ENCODE results near the gene CTNNA3.

The CTNNA3 gene

GRCh38 chr10:66604195-66604594, 1091.8 kb downstream of the CTNNA3 start:
- no peaks in the 10 kb centered on the region for H3K36me3 ChIP-seq (ENCODE audit: insufficient read depth, low read length)
- H3K9ac ChIP-seq (ENCODE audit: low read depth, low read length): no peak overlapping the region
- H3K4me1 ChIP-seq (ENCODE audit: insufficient read depth, low read length): no peaks in the 10 kb centered on the region
- H3K9me3 ChIP-seq (ENCODE audit: control insufficient read depth, insufficient read depth, low read length): no peaks in the 10 kb centered on the region

GRCh38 chr10:66591865-66592264, 1104.1 kb downstream of the CTNNA3 start:
- no peaks in the 10 kb centered on the region for H3K36me3 ChIP-seq (ENCODE audit: insufficient read depth, low read length)
- no peaks in the 10 kb centered on the region for H3K4me1 ChIP-seq (ENCODE audit: insufficient read depth, low read length)
- H3K9ac ChIP-seq (ENCODE audit: low read depth, low read length): no peak overlapping the region
- H3K9me3 ChIP-seq (ENCODE audit: control insufficient read depth, insufficient read depth, low read length): no peaks in the 10 kb centered on the region

DNA sequence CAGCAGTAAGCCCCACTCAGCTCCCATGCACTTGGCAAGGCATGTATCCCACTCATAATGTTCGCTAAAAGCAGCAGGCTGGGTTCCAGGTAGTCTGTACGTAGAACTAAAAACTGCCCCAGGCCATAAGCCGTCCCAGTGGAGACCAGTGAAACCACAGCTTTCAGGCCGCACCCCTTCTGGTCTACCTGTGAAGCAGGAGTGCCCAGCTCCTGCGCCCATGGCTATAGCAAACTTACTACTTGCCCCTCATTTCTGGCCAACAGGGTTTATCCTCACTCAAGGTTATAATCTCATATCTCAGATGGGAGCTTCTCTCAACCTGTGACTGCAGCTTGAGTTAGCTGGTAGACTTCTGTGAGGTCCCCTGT, 1108.3 kb downstream of the CTNNA3 start:
- no peaks in the 10 kb centered on the region for H3K4me1 ChIP-seq (ENCODE audit: insufficient read depth, low read length)
- no peaks in the 10 kb centered on the region for H3K9me3 ChIP-seq (ENCODE audit: control insufficient read depth, insufficient read depth, low read length)
- no peak overlapping the region for H3K9ac ChIP-seq (ENCODE audit: low read depth, low read length)
- H3K36me3 ChIP-seq (ENCODE audit: insufficient read depth, low read length): no peaks in the 10 kb centered on the region

- H3K36me3 ChIP-seq (ENCODE audit: insufficient read depth, low read length): no peaks in the 10 kb centered on the region
- H3K9ac ChIP-seq (ENCODE audit: low read depth, low read length): no peak overlapping the region
- H3K9me3 ChIP-seq (ENCODE audit: control insufficient read depth, insufficient read depth, low read length): no peaks in the 10 kb centered on the region
- H3K4me1 ChIP-seq (ENCODE audit: insufficient read depth, low read length): no peaks in the 10 kb centered on the region
Measured at GRCh38 chr10:66586897-66587679, 1108.9 kb downstream of the CTNNA3 start.

- Histone ChIP-seq H3K36me3 (ENCODE audit: insufficient read depth, low read length) (no peaks in the 10 kb centered on the region), H3K9ac (ENCODE audit: low read depth, low read length) (no peak overlapping the region), H3K9me3 (ENCODE audit: control insufficient read depth, insufficient read depth, low read length) (no peaks in the 10 kb centered on the region)
Measured at GRCh38 chr10:66586073-66586472, 1109.9 kb downstream of the CTNNA3 start.

GRCh38 chr10:66575251-66575855, 1120.6 kb downstream of the CTNNA3 start:
- no peaks in the 10 kb centered on the region for H3K4me1 ChIP-seq (ENCODE audit: insufficient read depth, low read length)
- no peaks in the 10 kb centered on the region for H3K9me3 ChIP-seq (ENCODE audit: control insufficient read depth, insufficient read depth, low read length)
- H3K9ac ChIP-seq (ENCODE audit: low read depth, low read length): no peak overlapping the region
- no peaks in the 10 kb centered on the region for H3K36me3 ChIP-seq (ENCODE audit: insufficient read depth, low read length)

More at GRCh38 chr10:66586073-66586472, 1109.9 kb downstream of the CTNNA3 start:
- H3K4me1 ChIP-seq (ENCODE audit: insufficient read depth, low read length): no peaks in the 10 kb centered on the region

DNA sequence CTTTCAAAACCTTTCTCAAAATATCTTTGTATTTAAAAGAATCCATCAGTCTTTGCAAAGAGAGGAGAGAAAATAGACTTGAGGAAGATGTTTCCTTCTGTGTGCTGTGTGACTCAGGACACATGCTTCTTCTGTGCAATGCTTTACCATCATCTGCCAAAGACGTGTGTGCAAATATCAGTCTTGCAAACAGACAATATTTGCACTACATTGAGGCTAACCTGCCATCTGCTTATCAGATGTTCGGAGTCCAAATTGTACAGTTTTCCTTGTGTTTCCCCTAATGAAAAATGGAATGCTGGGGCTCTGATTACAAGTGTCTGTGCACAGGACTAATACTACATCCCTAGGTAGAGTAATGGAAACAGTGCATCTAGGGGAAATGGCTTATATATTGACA, 1123.3 kb downstream of the CTNNA3 start:
- H3K36me3 ChIP-seq (ENCODE audit: insufficient read depth, low read length): no peaks in the 10 kb centered on the region
- H3K4me1 ChIP-seq (ENCODE audit: insufficient read depth, low read length): no peaks in the 10 kb centered on the region

GRCh38 chr10:66565999-66566398, 1130.0 kb downstream of the CTNNA3 start:
- Histone ChIP-seq H3K9me3 (ENCODE audit: control insufficient read depth, insufficient read depth, low read length) (no peaks in the 10 kb centered on the region), H3K9ac (ENCODE audit: low read depth, low read length) (no peak overlapping the region), H3K4me1 (ENCODE audit: insufficient read depth, low read length) (no peaks in the 10 kb centered on the region), H3K36me3 (ENCODE audit: insufficient read depth, low read length) (no peaks in the 10 kb centered on the region)

More for the DNA sequence above, 1123.3 kb downstream of the CTNNA3 start:
- Histone ChIP-seq H3K9me3 (ENCODE audit: control insufficient read depth, insufficient read depth, low read length) (no peaks in the 10 kb centered on the region), H3K9ac (ENCODE audit: low read depth, low read length) (no peak overlapping the region)

DNA sequence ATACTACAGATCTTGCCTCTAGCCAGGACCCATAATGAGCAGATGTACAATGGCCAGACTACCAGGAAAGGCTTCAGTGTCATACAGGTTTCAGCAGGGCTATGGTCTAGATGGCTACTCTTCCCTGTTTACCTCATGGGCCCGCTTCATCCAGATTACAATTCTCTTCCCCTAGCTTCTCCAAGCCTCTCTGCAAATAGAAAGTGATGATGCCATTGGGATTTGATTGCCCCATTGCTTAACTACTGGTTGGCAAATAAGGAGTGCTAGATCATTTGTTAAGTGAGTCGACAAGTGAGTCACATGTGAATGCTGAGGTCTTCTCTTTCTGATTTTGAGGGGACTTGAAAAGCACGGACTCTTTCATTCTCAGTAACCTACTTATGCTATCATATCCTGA, 1131.7 kb downstream of the CTNNA3 start:
- no peak overlapping the region for H3K9ac ChIP-seq (ENCODE audit: low read depth, low read length)
- no peaks in the 10 kb centered on the region for H3K4me1 ChIP-seq (ENCODE audit: insufficient read depth, low read length)
- no peaks in the 10 kb centered on the region for H3K9me3 ChIP-seq (ENCODE audit: control insufficient read depth, insufficient read depth, low read length)
- no peaks in the 10 kb centered on the region for H3K36me3 ChIP-seq (ENCODE audit: insufficient read depth, low read length)

GRCh38 chr10:66555061-66555460, 1140.9 kb downstream of the CTNNA3 start:
- H3K36me3 ChIP-seq (ENCODE audit: insufficient read depth, low read length): no peaks in the 10 kb centered on the region
- H3K9ac ChIP-seq (ENCODE audit: low read depth, low read length): no peak overlapping the region
- H3K4me1 ChIP-seq (ENCODE audit: insufficient read depth, low read length): no peaks in the 10 kb centered on the region
- no peaks in the 10 kb centered on the region for H3K9me3 ChIP-seq (ENCODE audit: control insufficient read depth, insufficient read depth, low read length)

DNA sequence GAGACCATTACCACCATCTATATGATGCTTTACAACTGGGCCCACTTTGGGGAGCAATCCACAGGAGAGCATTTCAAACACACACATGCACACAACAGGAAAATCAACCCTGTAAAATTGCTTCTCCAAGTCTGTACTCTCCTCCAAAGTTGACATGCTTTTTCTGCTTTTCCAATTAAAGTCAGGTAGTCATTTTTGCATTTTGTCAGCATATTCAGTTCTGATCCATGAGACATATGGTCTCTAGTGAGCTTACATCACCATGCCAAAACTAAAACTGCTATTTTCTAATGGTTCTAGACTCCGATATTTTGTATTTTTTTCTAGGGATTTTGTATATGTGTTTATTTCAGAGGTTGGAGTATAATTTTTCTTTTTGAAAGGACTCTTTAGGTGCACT, 1143.7 kb downstream of the CTNNA3 start:
- Histone ChIP-seq H3K36me3 (ENCODE audit: insufficient read depth, low read length) (no peaks in the 10 kb centered on the region), H3K4me1 (ENCODE audit: insufficient read depth, low read length) (no peaks in the 10 kb centered on the region), H3K9me3 (ENCODE audit: control insufficient read depth, insufficient read depth, low read length) (no peaks in the 10 kb centered on the region), H3K9ac (ENCODE audit: low read depth, low read length) (no peak overlapping the region)

GRCh38 chr10:66550351-66550750, 1145.6 kb downstream of the CTNNA3 start:
- Histone ChIP-seq H3K9ac (ENCODE audit: low read depth, low read length) (no peak overlapping the region), H3K9me3 (ENCODE audit: control insufficient read depth, insufficient read depth, low read length) (no peaks in the 10 kb centered on the region), H3K4me1 (ENCODE audit: insufficient read depth, low read length) (no peaks in the 10 kb centered on the region), H3K36me3 (ENCODE audit: insufficient read depth, low read length) (no peaks in the 10 kb centered on the region)

DNA sequence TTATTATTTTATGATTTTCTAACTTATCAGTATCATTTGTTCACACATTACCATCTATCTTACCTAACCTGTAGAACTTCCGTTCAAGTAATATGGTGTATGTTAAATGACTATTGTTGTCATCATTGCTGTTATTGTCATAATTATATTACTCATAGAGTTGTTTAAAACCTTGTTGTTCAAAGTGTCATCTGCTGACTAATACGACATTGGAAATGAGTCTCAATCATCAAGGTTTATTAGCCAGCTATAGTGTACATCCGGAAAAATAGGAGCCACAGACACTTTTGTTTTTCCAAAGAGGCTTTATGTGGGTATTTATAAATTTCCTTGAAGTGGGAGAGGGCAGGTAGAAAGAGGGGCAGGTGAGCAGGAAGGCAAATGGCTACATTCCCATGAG, 1157.1 kb downstream of the CTNNA3 start:
- H3K36me3 ChIP-seq (ENCODE audit: insufficient read depth, low read length): no peaks in the 10 kb centered on the region
- no peaks in the 10 kb centered on the region for H3K4me1 ChIP-seq (ENCODE audit: insufficient read depth, low read length)
- H3K9me3 ChIP-seq (ENCODE audit: control insufficient read depth, insufficient read depth, low read length): no peaks in the 10 kb centered on the region
- no peak overlapping the region for H3K9ac ChIP-seq (ENCODE audit: low read depth, low read length)

GRCh38 chr10:66538371-66538770, 1157.6 kb downstream of the CTNNA3 start:
- H3K36me3 ChIP-seq (ENCODE audit: insufficient read depth, low read length): no peaks in the 10 kb centered on the region

GRCh38 chr10:66537186-66537585, 1158.8 kb downstream of the CTNNA3 start:
- Histone ChIP-seq H3K36me3 (ENCODE audit: insufficient read depth, low read length) (no peaks in the 10 kb centered on the region), H3K9me3 (ENCODE audit: control insufficient read depth, insufficient read depth, low read length) (no peaks in the 10 kb centered on the region), H3K4me1 (ENCODE audit: insufficient read depth, low read length) (no peaks in the 10 kb centered on the region), H3K9ac (ENCODE audit: low read depth, low read length) (no peak overlapping the region)

More at GRCh38 chr10:66538371-66538770, 1157.6 kb downstream of the CTNNA3 start:
- Histone ChIP-seq H3K4me1 (ENCODE audit: insufficient read depth, low read length) (no peaks in the 10 kb centered on the region), H3K9me3 (ENCODE audit: control insufficient read depth, insufficient read depth, low read length) (no peaks in the 10 kb centered on the region), H3K9ac (ENCODE audit: low read depth, low read length) (no peak overlapping the region)

All from ES-I3 (cell line).